GM18907 (cell line): ENCODE data around the gene POLR3E.
"Not testable (repeated sequence)": the region's sequence is repeated elsewhere in the genome, so short reads cannot be mapped to it uniquely, and the experiment has no call there.

Source experiments
- ATAC-seq: cut with Tn5 transposase; IDR thresholded peaks from one replicate; pipeline ENCODE4 v1.9.1; 2021; ENCODE audit warnings: mild to moderate bottlenecking, moderate library complexity; ENCODE audit not compliant: unreplicated experiment

Gene POLR3E

GRCh38 chr16:22330326-22330725, 33.1 kb downstream of the POLR3E start:
- no peak for ATAC-seq

- no peak for ATAC-seq
These were observed 36.3 kb downstream of the POLR3E start for GRCh38 chr16:22333457-22333994.

GRCh38 chr16:22335668-22336246, 38.5 kb downstream of the POLR3E start:
- ATAC-seq = no peak

GRCh38 chr16:22336581-22336980, 39.4 kb downstream of the POLR3E start:
- ATAC-seq = no peak

GRCh38 chr16:22337045-22337444, 39.8 kb downstream of the POLR3E start:
- ATAC-seq = no peak

GRCh38 chr16:22337849-22338635, 40.8 kb downstream of the POLR3E start:
- no peak for ATAC-seq

GRCh38 chr16:22340945-22341344, 43.7 kb downstream of the POLR3E start:
- ATAC-seq = no peak

- ATAC-seq = no peak
These were observed 44.9 kb downstream of the POLR3E start for GRCh38 chr16:22342082-22342481.

GRCh38 chr16:22346483-22346882, 49.3 kb downstream of the POLR3E start:
- ATAC-seq = no peak

GRCh38 chr16:22347100-22347820, 50.1 kb downstream of the POLR3E start:
- ATAC-seq = no peak

- ATAC-seq = no peak
These were observed 51.1 kb downstream of the POLR3E start for GRCh38 chr16:22348291-22348690.

GRCh38 chr16:22351017-22351416, 53.8 kb downstream of the POLR3E start:
- ATAC-seq = not testable (repeated sequence)

- no peak for ATAC-seq
These were observed 54.9 kb downstream of the POLR3E start for GRCh38 chr16:22352140-22352539.

- ATAC-seq = no peak
These were observed 55.5 kb downstream of the POLR3E start for GRCh38 chr16:22352723-22353122.

GRCh38 chr16:22353191-22353919, 56.1 kb downstream of the POLR3E start:
- ATAC-seq = peak; percentile 32

- no peak for ATAC-seq
These were observed 56.8 kb downstream of the POLR3E start for GRCh38 chr16:22353933-22354541.

- ATAC-seq = no peak
These were observed 58.3 kb downstream of the POLR3E start for GRCh38 chr16:22355487-22355908.

GRCh38 chr16:22356930-22357634, 59.9 kb downstream of the POLR3E start:
- peak; percentile 17 for ATAC-seq

- ATAC-seq = peak; percentile 68
These were observed 60.4 kb downstream of the POLR3E start for GRCh38 chr16:22357635-22357971.

GRCh38 chr16:22358000-22358399, 60.8 kb downstream of the POLR3E start:
- peak; percentile 15 for ATAC-seq
